Hepatocyte (in vitro differentiated cells): ENCODE results near the gene TCP11. TPM values are rescaled to one million over a fixed set of nuclear protein-coding genes. Genes with fewer than 3 reads are reported as not detected.

Experiments used
- DNase-seq: peaks from one replicate; pipeline ENCODE4 v3.0.0-alpha.2; 2016; ENCODE audit warnings: low spot score
- H2AFZ ChIP-seq: fragments of 200-600 bp; sonication (generic); 2 replicates; pipeline ENCODE4 v1.6.0; 2016; ENCODE audit warnings: antibody characterized with exemption, mild to moderate bottlenecking
- H3K27ac ChIP-seq: fragments of 200-600 bp; sonication (generic); 2 replicates; pipeline ENCODE4 v1.5.1; 2016; ENCODE audit warnings: mild to moderate bottlenecking
- H3K27me3 ChIP-seq: fragments of 200-600 bp; sonication (generic); 2 replicates; pipeline ENCODE4 v1.6.1; 2016
- H3K36me3 ChIP-seq: fragments of 200-600 bp; sonication (generic); replicated peaks from 2 replicates; pipeline ENCODE4 v1.5.1; 2016; ENCODE audit warnings: low read depth; ENCODE audit not compliant: insufficient read depth
- H3K4me1 ChIP-seq: fragments of 200-600 bp; sonication (generic); 2 replicates; pipeline ENCODE4 v1.5.1; 2016; ENCODE audit warnings: mild to moderate bottlenecking, moderate library complexity; ENCODE audit not compliant: insufficient read depth
- H3K4me2 ChIP-seq: fragments of 200-600 bp; sonication (generic); 2 replicates; pipeline ENCODE4 v1.6.0; 2016
- H3K4me3 ChIP-seq: fragments of 200-600 bp; sonication (generic); 2 replicates; pipeline ENCODE4 v1.5.1; 2016; ENCODE audit warnings: mild to moderate bottlenecking
- H3K79me2 ChIP-seq: fragments of 200-600 bp; sonication (generic); 2 replicates; pipeline ENCODE4 v1.6.0; 2017; ENCODE audit warnings: mild to moderate bottlenecking
- H3K9me2 ChIP-seq: fragments of 200-600 bp; sonication (generic); replicated peaks from 2 replicates; pipeline ENCODE4 v1.6.0; 2017; ENCODE audit warnings: mild to moderate bottlenecking; ENCODE audit not compliant: insufficient read depth
- H3K9me3 ChIP-seq: fragments of 200-600 bp; sonication (generic); 2 replicates; pipeline ENCODE4 v1.5.1; 2016; ENCODE audit warnings: low read depth, mild to moderate bottlenecking
- H4K20me1 ChIP-seq: fragments of 200-600 bp; sonication (generic); 2 replicates; pipeline ENCODE4 v1.6.0; 2016; ENCODE audit warnings: mild to moderate bottlenecking; ENCODE audit not compliant: insufficient read depth, poor library complexity, severe bottlenecking
- EZH2 ChIP-seq: fragments of 200-600 bp; sonication (generic); IDR thresholded peaks from 2 replicates; pipeline ENCODE4 v1.6.1; 2016; ENCODE audit warnings: antibody characterized with exemption, mild to moderate bottlenecking, borderline replicate concordance
- EZH2phosphoT487 ChIP-seq: fragments of 200-600 bp; sonication (generic); IDR thresholded peaks from one replicate; pipeline ENCODE4 v1.6.1; 2018; ENCODE audit warnings: antibody characterized with exemption, mild to moderate bottlenecking, low read depth, moderate library complexity; ENCODE audit not compliant: unreplicated experiment, severe bottlenecking
- WGBS: methylation state at CpG from one replicate; pipeline ENCODE4 v1.1.6; 2016; ENCODE audit warnings: low lambda C conversion rate; ENCODE audit errors: missing lambda C conversion rate; 5-methylcytosine and 5-hydroxymethylcytosine counted together
- polyA plus RNA-seq: library from polyadenylated mRNA; unstranded; fragments of >200 nt; fragmentation: Nextera tagmentation; extraction: Ambion mirVana; gene quantifications from 2 replicates; pipeline ENCODE4 v1.2.1, GENCODE V29; 2016
- total RNA-seq: library from RNA; depleted of rRNA; stranded (reverse); fragments of >200 nt; gene quantifications from 2 replicates; pipeline ENCODE4 v1.2.3, GENCODE V29; 2014
- TF ChIP-seq, protein P1 (sequence below): fragments of 200-600 bp; sonication (generic); IDR thresholded peaks from 2 replicates; pipeline ENCODE4 v1.5.1; 2016; ENCODE audit warnings: antibody characterized with exemption, mild to moderate bottlenecking; ENCODE audit not compliant: poor library complexity

Gene TCP11
- total and polyA plus RNA-seq, 2 experiments from 2014 or later = not detected

DNA sequence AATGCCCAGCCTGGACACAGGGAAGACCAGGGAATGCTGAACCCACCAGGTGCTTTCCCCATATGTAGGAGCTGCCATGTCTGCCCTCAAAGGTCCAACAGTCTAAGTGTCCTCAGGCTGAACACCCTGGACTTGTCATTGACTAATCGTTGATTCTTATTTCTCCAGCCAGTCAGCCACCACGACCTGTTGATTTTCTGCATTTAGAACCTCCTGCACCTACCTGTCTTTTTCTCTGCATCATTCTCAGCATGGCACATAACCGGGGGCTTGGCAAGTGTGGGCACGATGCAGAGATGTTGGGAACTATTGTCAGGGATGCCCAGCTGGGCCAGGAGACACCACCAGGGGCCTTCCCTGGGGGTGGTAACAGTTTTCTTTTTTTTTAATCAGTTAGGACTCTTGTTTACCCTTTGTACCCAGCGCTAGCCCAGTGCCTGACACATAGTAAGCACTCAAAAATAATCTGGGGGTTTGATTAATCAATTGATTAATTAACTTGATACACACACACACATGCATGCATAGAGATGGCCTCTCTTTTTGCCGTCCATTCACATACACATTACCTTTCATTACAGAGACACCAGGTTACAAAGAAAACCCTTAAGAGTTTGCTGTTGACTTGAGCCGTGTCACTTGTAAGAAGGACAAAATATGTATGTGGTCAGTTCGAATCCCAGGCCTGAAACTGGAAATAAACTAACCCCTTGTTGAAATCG, 43.6 kb upstream of the TCP11 start:
- Histone ChIP-seq H3K27ac (peak overlapping the region; percentile 1), H3K9me2 (no peaks in the 10 kb centered on the region), H3K79me2 (no peaks in the 10 kb centered on the region), H4K20me1 (no peaks in the 10 kb centered on the region), H3K4me2 (peak overlapping the region; percentile 42), H2AFZ (no peak overlapping the region), H3K4me3 (no peak overlapping the region), H3K4me1 (peaks cover 24% of the 10 kb centered on the region), H3K27me3 (no peaks in the 10 kb centered on the region), H3K9me3 (no peaks in the 10 kb centered on the region), H3K36me3 (no peaks in the 10 kb centered on the region)
- TF ChIP-seq EZH2phosphoT487 (no peak), EZH2 (no peak)
- TF ChIP-seq, protein P1, sequence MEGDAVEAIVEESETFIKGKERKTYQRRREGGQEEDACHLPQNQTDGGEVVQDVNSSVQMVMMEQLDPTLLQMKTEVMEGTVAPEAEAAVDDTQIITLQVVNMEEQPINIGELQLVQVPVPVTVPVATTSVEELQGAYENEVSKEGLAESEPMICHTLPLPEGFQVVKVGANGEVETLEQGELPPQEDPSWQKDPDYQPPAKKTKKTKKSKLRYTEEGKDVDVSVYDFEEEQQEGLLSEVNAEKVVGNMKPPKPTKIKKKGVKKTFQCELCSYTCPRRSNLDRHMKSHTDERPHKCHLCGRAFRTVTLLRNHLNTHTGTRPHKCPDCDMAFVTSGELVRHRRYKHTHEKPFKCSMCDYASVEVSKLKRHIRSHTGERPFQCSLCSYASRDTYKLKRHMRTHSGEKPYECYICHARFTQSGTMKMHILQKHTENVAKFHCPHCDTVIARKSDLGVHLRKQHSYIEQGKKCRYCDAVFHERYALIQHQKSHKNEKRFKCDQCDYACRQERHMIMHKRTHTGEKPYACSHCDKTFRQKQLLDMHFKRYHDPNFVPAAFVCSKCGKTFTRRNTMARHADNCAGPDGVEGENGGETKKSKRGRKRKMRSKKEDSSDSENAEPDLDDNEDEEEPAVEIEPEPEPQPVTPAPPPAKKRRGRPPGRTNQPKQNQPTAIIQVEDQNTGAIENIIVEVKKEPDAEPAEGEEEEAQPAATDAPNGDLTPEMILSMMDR = no peak
- DNase-seq = no peak
- 65% methylated on average over 9 of the region's 9 CpGs for WGBS

- no peak overlapping the region for H3K4me2 ChIP-seq
- H3K4me1 ChIP-seq = peaks cover 32% of the 10 kb centered on the region
- no peaks in the 10 kb centered on the region for H4K20me1 ChIP-seq
- H3K4me3 ChIP-seq = no peak overlapping the region
- no peaks in the 10 kb centered on the region for H3K9me2 ChIP-seq
- no peaks in the 10 kb centered on the region for H3K79me2 ChIP-seq
- no peaks in the 10 kb centered on the region for H3K27me3 ChIP-seq
- no peaks in the 10 kb centered on the region for H3K9me3 ChIP-seq
- no peak overlapping the region for H2AFZ ChIP-seq
- DNase-seq = no peak
- TF ChIP-seq, protein P1 = no peak
- no peak for TF ChIP-seq EZH2
- TF ChIP-seq EZH2phosphoT487 = no peak
- 76% methylated on average over 2 of the region's 2 CpGs for WGBS
- H3K36me3 ChIP-seq = no peaks in the 10 kb centered on the region
- H3K27ac ChIP-seq = no peak overlapping the region
Measured at GRCh38 chr6:35183935-35184334, 42.8 kb upstream of the TCP11 start.

- Histone ChIP-seq H3K9me3 (no peaks in the 10 kb centered on the region), H3K36me3 (no peaks in the 10 kb centered on the region), H3K79me2 (no peaks in the 10 kb centered on the region)
Measured at GRCh38 chr6:35183281-35183680, 42.1 kb upstream of the TCP11 start.

More at GRCh38 chr6:35183281-35183680, 42.1 kb upstream of the TCP11 start:
- Histone ChIP-seq H3K9me2 (no peaks in the 10 kb centered on the region), H3K4me2 (no peak overlapping the region), H3K4me1 (peaks cover 33% of the 10 kb centered on the region), H3K27ac (no peak overlapping the region), H3K4me3 (no peak overlapping the region), H4K20me1 (no peaks in the 10 kb centered on the region), H3K27me3 (no peaks in the 10 kb centered on the region), H2AFZ (no peak overlapping the region)
- DNase-seq = no peak
- TF ChIP-seq, protein P1 = no peak
- TF ChIP-seq EZH2 = no peak
- TF ChIP-seq EZH2phosphoT487 = no peak
- WGBS = 98% methylated on average over 2 of the region's 2 CpGs
